Dermis microvascular lymphatic vessel endothelial cell (primary cell): Measurements from ENCODE around the gene CD300A. TPM values are rescaled to one million over a fixed set of nuclear protein-coding genes. Genes with fewer than 3 reads are reported as not detected.
"Not testable (repeated sequence)": the region's sequence is repeated elsewhere in the genome, so short reads cannot be mapped to it uniquely, and the experiment has no call there.

Experiments
- DNase-seq, 2 donors: peaks; one replicate each; pipeline versions ENCODE4 v3.0.0 to v3.0.0-alpha.2; 2010; ENCODE audit warnings: low read depth in 2 of 2
- total RNA-seq: library from RNA; depleted of rRNA; stranded (reverse); fragments of >200 nt; gene quantifications from 2 replicates; pipeline ENCODE4 v1.2.1, GENCODE V29; 2014

CD300A gene
- total RNA-seq, 1 donor from 2014 or later: not detected

DNA sequence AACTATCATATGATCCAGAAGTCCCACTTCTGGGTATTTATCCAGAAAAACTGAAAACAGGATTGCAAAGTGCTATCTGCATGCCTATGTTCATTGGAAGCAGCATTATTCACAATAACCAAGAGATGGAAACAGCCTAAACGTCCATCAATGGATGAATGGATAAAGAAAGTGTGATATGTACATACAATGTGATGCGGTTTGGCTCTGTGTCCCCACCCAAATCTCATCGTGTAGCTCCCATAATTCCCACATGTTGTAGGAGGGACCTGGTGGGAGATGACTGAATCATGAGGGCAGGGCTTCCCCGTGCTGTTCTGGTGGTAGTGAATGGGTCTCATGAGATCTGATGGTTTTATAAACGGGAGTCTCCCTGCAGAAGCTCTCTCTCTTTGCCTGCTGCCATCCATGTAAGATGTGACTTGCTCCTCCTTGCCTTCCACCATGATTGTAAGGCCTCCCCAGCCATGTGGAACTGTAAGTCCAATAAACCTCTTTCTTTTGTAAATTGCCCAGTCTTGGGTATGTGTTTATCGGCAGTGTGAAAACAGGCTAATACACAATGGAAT lies 52.1 kb downstream of the CD300A start:
- not testable (repeated sequence) for DNase-seq

DNA sequence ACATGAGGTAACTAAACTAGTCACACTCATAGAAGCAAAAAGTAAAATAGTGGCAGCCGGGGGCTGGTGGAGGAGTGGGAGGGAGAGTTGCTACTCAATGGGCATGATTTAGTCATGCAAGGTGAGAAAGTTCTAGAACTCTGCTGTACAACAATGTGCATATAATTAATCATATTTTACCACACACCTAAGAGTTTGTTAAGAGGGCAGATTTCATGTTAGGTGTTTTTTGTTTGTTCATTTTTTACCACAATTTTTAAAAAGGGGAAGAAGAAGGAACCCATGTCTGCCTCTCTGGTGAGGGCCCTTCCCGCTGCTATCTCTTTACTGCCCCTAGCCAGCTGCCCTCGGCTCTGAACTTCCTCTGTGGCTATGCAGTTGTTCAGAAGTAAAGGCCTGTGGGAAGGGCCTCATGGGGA lies 53.6 kb downstream of the CD300A start:
- DNase-seq: no peak

DNA sequence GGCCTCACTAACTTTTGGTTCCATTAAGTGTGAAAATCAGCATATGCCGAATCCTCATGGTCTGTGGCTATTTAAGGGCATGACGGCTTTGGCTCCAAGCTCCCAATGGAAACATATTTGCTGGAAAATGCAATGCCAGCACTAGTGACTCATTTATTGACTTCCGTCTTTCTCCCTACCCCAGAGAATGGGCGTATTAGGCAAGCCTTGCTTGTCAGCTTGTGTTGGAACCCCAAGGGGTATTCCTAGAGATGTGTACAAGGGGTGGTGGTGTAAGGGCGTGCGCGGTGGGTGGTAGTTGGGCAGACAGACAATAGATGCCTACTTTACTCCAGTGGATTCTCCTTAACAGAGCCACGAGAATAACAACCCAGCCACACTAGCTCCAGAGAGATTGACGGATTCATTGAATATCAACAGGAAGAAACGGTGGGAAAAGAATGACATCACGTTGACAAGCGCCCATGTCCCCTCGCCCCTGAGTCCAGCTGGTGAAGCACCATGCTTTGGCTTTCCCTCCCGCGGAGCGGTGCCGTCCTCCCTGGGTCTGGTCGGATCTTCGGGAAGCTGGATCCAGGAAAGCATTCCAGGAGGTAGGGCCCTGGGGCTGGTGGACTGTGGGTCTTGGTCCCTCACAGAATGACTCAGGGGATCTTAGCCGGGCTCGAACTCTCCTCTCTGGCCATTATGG lies 54.5 kb downstream of the CD300A start:
- DNase-seq: peak; percentile 5 to 60

DNA sequence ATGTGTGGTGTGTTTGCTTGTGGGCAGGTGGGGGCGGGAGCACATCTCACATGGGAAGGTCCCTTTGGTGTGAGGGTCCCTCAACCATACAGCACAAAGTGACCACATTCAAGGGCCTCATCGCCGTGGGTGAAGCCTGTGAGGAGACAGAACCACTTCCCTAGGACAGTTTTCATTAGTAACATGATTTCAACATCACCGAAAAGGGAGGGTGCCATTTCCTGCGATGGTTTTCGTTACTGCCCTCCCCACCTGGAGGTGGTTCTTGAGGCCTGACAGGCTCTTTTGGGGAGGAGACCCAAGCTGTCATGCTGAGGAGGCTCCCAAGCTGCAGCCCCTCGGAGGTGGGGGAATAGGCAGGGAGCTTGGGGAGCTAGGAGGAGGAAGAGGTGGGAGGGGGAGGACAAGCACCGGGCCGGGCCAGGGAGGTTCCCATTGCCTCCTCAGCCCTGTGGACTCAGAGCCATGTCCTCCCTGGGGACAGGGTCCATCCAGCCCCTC lies 55.3 kb downstream of the CD300A start:
- no peak for DNase-seq

DNA sequence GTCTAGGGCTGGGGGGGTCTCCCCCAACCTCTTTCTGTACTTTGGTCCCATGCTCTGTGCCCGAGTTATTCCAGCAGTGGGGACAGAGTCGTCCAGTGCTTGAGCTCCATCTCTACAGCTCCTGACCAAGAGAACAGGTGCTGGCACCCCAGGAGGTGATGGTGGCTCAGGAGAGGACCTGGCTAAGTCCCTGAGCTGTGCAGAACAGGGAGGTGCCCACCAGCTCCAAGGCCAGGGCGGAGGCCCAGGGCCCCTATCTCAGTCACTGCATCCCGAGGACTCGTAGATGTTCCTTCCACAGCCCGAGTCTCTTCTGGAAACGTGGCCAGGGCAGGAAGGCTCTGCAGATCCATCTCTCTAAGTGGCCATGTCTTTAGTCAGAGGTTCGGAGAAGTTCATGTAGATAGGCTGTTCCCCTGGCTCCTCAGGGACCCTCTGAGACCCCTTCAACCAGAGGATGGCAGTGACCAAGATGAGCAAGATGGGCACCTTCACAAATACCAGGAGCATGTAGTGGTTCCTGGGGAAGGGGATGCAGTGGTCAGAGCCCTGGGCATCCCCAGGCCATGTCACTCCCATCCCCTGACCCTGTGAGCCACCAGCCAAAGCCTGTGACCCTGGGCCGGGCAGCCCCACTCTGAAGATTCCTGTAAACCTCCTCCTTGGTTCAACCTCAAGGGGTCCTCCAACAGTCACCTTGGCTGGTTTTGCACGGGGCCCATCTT lies 56.1 kb downstream of the CD300A start:
- DNase-seq: no peak

DNA sequence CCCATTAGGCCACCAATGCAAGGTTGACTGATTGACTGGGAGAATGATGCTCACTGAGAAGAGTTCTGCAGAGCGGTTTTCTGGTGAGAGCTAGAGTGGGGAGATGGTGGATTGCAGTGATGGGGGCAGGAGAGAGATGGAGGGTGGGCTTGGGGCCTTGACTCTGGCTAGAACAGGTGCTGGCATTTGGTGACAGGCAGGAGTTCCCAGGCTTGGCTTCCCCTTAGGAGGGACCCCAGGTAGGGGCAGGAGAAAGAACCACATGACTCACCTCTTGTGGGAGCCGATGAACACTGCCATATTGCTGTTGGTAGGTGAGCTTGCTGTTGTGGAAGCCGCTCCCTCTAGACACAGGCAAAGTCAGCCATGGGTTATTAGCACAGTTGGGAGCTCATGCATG lies 56.9 kb downstream of the CD300A start:
- DNase-seq: no peak

DNA sequence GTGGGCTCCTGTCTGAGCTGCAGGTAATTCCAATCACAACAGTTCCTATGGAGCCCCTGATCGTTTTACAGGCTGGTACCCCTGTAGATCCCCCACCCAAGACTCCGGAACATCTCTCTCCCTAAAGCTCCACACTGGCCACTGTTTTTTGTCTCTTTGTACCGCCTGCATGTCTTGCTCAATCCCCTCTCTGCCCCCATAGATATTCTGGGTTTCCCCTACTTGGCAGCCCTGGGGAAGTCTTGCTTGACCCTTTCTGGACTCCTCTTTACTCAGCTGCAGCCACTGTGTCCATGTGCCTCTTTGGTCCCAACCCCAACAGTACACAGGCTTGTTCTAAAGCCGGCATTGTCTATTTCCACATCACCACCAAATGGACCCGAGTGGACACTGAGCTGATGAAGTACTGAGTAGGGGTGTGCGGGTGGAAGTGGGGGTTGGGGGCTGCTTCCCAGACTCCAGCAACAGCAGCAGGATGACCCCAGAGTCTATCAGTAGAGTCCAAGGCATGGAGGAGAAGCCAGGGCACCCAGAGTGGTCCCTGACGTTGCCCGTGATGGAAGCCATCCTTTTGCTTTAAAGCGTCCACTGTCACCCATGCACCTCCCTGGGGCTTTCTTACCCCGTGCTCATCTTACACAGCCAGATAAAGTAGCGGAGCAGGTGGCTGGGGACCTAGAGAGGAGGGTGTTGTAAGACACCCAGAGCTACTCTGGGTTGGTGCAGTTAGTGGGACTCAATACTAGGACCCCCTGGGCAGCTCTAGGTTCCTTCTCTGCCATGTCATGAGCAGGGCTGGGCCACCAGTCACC lies 58.4 kb downstream of the CD300A start:
- no peak for DNase-seq

DNA sequence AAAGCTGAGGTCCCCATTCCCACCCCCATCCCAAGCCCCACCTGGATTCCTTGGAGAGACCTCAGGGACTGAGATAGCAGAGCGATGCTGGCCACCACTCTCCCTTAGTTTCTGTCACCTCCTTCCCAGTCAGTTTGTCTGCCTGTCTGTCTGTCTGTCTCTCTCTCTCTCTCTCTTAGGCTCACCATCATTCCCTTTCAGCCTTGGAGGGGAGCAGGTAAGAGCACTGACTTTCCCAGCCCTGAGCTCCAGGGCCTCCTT lies 59.0 kb downstream of the CD300A start:
- DNase-seq: no peak

DNA sequence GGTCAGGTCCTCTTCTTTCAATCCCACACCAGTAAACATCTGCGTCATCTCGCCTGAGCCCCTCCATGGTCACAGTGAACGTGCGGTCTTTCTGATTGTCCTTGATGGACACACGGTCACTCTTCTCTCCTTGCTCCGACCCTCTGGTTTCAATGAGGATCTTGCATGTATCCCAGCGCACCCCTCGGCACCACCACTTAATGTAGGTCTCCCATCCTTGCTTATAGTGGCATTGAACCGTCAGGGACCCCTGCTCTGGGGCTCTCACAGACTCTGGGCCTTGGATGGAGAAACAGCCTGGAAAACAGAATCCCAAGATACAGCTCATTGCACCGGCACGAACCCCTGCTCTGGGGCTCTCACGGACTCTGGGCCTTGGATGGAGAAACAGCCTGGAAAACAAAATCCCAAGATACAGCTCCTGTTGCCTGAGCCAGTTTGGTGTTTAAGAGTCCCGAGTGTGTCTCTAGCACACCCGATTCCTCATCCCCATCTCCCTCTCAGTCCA lies 59.4 kb downstream of the CD300A start:
- no peak for DNase-seq

DNA sequence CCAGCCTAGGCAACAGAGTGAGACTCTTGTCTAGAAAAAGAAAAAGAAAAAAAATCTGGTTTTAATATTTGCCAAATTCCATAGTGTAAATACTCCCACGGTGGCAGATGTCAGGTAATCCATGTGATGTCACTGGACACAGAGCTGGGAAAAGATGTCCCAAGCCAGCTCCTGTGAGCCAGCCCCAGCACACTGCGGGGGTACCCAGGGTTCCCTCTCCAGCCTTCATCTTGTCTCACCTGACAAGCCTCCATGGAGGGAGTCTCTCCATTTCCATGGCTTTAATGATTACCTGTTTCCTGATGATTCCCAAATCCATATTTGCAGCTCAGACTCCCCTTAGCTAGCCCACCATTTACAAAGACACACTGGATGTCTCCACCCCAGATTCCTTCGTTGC lies 60.2 kb downstream of the CD300A start:
- DNase-seq: no peak

DNA sequence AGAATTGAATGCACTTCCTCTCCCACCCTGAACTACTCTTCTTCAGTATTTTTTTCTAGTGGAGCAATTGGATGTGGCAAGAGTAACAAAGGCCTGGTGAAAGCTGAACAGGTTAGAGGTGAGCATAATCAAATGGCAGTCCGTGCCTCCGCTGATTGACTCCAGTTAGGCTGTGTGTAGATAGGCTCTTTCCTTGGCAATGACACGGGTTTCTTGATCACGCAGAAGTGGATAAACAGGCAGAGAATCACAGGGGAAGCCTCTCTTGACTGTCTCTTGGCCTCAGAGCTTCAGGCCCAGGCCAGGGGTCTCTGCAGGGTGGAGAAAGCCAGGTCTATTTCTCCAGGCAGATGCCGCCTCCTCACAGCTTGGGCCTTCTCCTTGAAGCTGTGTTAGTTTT lies 60.6 kb downstream of the CD300A start:
- no peak for DNase-seq

DNA sequence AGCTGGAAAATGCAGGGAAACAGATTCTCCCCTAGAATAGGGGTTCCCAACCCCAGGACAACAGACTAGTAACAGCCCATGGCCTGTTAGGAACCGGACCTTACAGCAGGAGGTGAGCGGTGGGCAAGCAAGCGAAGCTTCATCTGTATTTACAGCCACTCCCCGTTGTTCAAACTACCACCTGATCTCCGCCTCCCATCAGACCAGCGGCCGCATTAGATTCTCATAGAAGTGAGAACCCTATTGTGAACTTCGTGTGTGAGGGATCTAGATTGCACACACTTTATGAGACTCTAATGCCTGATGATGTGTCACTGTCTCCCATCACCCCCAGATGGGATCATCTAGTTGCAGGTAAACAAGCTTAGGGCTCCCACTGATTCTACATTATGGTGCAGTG lies 61.3 kb downstream of the CD300A start:
- DNase-seq: no peak

DNA sequence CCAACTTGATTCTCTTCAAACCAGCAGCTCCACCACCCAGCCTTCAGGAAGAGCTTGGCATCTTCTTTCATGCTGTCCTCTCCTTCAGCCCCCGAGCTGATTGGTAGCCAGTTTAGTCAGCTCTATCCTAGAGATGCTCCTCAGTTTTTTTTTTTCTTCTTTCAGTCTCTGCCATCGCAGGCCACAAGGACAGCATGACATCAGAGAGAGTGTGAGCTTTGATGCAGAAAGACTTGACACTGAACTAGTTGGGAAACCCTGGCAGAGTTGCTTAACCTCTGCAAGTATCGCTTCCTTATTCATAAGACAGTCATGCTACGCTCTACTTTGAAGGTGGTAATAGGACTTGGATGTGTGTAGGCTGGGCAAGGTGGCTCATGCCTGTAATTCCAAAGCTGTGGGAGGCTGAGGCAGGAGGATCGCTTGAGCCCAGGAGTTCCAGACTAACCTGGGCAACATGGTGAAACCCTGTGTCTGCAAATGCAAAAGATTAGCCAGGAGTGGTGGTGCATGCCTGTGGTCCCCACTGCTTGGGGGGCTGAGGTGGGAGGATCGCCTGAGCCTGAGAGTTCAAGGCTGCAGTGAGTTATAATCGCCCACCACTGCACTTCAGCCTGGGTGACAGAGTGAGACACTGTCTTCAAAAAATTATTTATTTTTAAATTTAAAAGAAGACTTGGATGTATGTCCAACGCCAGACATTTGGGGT lies 62.2 kb downstream of the CD300A start:
- no peak for DNase-seq

DNA sequence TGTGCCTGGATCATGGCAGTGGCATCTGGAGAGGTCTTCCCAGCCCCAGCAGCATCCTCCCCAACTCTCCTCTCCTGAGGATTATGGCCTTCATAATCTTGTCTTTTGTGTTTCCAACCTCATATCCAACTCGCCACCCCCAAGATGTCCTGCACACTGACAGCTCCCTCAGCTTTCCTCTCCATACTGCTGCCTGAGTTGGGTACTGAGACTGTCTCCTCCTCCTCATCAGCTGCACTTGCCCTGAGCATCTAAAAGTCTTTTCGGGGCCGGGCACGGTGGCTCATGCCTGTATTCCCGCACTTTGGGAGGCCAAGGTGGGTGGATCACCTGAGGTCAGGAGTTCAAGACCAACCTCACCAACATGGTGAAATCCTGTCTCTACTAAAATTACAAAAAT lies 62.8 kb downstream of the CD300A start:
- no peak for DNase-seq

DNA sequence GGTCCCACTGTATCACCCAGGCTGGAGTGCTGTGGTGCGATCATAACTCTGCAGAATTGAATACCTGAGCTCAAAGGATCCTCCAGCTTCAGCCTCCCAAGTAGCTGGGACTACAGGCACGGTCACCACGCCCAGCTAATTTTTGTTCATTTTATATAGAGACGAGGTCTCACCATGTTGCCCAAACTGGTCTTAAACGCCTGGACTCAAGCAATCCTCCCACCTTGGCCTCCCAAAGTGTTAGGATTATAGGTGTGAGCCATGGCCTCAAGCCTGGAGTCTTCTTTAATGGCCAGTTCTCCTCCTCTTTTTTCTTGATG lies 64.4 kb downstream of the CD300A start:
- no peak for DNase-seq

DNA sequence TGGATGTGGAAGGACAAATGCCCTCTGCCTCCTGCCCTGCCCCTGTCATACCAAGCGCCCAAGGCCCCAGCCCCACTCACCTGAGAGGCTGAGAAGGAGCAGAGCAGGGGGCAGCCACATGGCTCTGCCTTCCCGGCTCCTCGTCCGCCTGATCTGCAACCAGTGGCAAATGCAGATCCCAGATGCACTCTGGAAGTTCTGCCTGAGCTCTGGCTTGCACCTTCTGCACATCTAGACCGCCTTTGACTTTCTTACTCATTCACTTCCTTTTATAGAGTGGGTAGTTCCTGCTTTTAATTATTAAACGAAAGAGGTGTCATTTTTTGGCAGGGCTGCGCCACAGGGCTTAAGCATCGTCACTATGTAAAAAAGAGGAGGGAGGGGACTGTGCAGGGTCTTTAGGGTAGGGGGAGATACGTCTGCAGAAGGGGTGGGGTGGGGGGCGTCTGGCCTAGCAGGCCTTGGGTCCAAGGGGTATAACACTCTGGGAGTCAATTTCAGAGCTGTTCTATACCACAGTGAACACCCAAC lies 64.9 kb downstream of the CD300A start, which contains the start of gene CD300LB:
Gene CD300LB, minus strand, starts transcription at position 245 of the 531 bp plus-strand sequence. Its CDS starts 125 bp downstream, at position 120.
- no peak for DNase-seq

DNA sequence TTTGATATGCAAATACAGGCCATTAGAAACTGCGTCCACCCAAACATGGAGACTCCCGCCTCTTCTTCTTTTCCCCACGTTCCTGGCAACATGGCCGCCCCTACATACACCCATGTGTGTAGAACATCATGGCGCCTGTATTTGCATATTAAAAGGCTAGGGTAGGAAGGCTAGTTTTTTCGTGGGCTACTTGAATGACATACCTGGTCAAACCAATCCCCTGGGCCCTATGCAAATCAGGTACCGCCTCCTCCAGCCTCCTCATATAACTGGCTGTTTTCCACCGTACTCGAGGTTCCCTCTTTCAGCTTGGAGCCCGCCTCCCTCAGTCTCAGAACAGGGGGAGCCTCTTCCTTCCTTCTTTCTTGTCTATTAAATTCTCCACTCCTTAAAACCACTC lies 65.7 kb downstream of the CD300A start:
- no peak for DNase-seq
